ENCODE data around the gene SMNDC1.

SMNDC1 gene

GRCh38 chr10:110263164-110263563 is 41.6 kb downstream of the SMNDC1 start:
- TF ChIP-seq CTCF (IDR thresholded peaks at IDR 0.05) = no peak
- no peak for DNase-seq
- H3K4me1 ChIP-seq = peaks cover 0 to 96% (median 58%) of the 10 kb centered on the region in 4 donors
- peak overlapping the region in 1 of 2 donors; percentile 7 for H3K4me3 ChIP-seq
- H3K27ac ChIP-seq = peak overlapping the region; percentile 74 to 85
- H3K9me3 ChIP-seq = no peaks in the 10 kb centered on the region
- H3K27me3 ChIP-seq = no peaks in the 10 kb centered on the region
- no peaks in the 10 kb centered on the region for H3K36me3 ChIP-seq
- intact Hi-C loops (cut with DNase I; ENCODE audit: low total_unique reads) = no loop called here

DNA sequence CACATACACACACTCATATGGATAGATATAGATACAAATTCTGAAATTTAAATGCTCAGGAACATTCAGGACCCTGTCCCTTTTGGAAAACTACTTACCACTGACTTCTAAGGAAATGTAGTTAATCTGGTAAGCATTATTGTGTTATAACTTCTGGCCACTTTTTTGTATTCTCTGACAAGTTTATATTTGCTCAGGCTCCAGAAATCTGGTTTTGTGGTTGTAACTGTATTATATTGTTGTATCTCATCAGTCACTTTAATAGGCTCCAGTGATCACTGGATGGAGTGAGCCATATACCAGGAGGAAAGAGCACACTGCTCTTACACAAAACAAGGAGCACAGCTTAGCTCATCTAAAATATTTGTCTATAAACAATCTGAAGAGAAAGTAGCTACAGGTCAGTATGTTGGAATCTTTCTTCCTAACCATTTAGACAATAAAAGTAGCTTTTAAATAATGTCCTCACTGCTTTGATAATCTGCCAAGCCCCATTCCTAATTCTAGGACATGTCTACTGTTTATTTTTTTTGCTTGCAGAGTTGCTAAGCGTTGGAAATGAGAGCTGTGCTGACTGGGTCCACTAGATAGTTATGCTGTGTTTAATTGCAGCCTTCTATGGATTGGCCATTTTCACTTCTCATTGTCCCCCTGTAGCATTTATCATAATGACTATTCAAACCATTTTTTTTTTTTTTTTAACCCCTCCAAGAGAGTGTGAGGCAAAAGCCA is 43.8 kb downstream of the SMNDC1 start:
- Histone ChIP-seq H3K4me1 (peaks cover 0 to 76% (median 44%) of the 10 kb centered on the region in 4 donors), H3K27ac (peak overlapping the region; percentile 74 to 85), H3K36me3 (no peaks in the 10 kb centered on the region), H3K4me3 (no peak overlapping the region), H3K27me3 (no peaks in the 10 kb centered on the region), H3K9me3 (no peaks in the 10 kb centered on the region)
- DNase-seq = no peak
- TF ChIP-seq CTCF (IDR thresholded peaks at IDR 0.05) = no peak
- intact Hi-C loops (cut with DNase I; ENCODE audit: low total_unique reads) = no loop called here

DNA sequence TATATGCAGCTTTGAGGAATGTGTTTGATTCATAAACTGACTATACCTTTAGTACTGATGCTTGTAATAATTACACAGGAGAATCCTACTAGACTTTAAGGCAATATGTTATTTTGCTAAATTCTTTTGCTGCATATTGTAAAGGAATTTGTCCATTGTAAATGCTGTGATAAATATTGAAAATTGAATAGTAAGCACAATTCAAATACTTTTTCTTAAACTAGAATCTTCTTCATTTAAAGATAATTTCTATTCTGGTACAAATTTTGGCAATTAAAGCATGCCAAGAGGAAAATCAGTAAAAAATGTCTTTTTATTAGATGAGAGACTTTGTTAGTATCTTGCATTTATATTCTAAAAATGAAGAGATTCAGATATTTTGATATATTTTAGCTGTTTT is 45.4 kb downstream of the SMNDC1 start:
- intact Hi-C loops (cut with DNase I; ENCODE audit: low total_unique reads) = no loop called here
- Histone ChIP-seq H3K4me1 (peaks cover 0 to 67% (median 33%) of the 10 kb centered on the region in 4 donors), H3K27me3 (no peaks in the 10 kb centered on the region), H3K36me3 (no peaks in the 10 kb centered on the region), H3K4me3 (no peak overlapping the region), H3K9me3 (no peaks in the 10 kb centered on the region), H3K27ac (peak overlapping the region; percentile 40 to 74)
- DNase-seq = no peak
- TF ChIP-seq CTCF (IDR thresholded peaks at IDR 0.05) = no peak

GRCh38 chr10:110258542-110258941 is 46.2 kb downstream of the SMNDC1 start:
- no peaks in the 10 kb centered on the region for H3K9me3 ChIP-seq
- H3K4me3 ChIP-seq = no peak overlapping the region
- no peak for TF ChIP-seq CTCF (IDR thresholded peaks at IDR 0.05)
- peaks cover 0 to 67% (median 27%) of the 10 kb centered on the region in 4 donors for H3K4me1 ChIP-seq
- H3K36me3 ChIP-seq = no peaks in the 10 kb centered on the region
- intact Hi-C loops (cut with DNase I; ENCODE audit: low total_unique reads) = no loop called here
- no peak overlapping the region for H3K27ac ChIP-seq
- DNase-seq = no peak
- no peaks in the 10 kb centered on the region for H3K27me3 ChIP-seq

GRCh38 chr10:110254467-110254866 is 50.3 kb downstream of the SMNDC1 start:
- no peaks in the 10 kb centered on the region for H3K27me3 ChIP-seq
- DNase-seq = no peak
- H3K4me3 ChIP-seq = no peak overlapping the region
- no peaks in the 10 kb centered on the region for H3K9me3 ChIP-seq
- H3K27ac ChIP-seq = no peak overlapping the region
- TF ChIP-seq CTCF (IDR thresholded peaks at IDR 0.05) = no peak
- no peaks in the 10 kb centered on the region for H3K36me3 ChIP-seq
- peaks cover 0 to 60% (median 12%) of the 10 kb centered on the region in 4 donors for H3K4me1 ChIP-seq
- intact Hi-C loops (cut with DNase I; ENCODE audit: low total_unique reads) = no loop called here
